NK-92 (cell line): ENCODE results near the gene DAPK2.
"Not testable (repeated sequence)": the region's sequence is repeated elsewhere in the genome, so short reads cannot be mapped to it uniquely, and the experiment has no call there.

ENCODE experiments used
- DNase-seq: peaks from one replicate; lab custom pipeline; 2025; ENCODE audit not compliant: unreplicated experiment; lab: John Stamatoyannopoulos, UW

Gene DAPK2

GRCh38 chr15:63974021-63974420, 72.3 kb downstream of the DAPK2 start:
- DNase-seq: no peak

- no peak for DNase-seq
Observed at GRCh38 chr15:63973212-63974009, 72.9 kb downstream of the DAPK2 start.

- no peak for DNase-seq
Observed at GRCh38 chr15:63972801-63973200, 73.5 kb downstream of the DAPK2 start.

- DNase-seq: no peak
Observed at GRCh38 chr15:63971904-63972303, 74.4 kb downstream of the DAPK2 start.

- no peak for DNase-seq
Observed at GRCh38 chr15:63971427-63971805, 74.9 kb downstream of the DAPK2 start.

GRCh38 chr15:63970621-63971426, 75.5 kb downstream of the DAPK2 start:
- no peak for DNase-seq

GRCh38 chr15:63969652-63970421, 76.4 kb downstream of the DAPK2 start:
- no peak for DNase-seq

GRCh38 chr15:63968700-63969099, 77.6 kb downstream of the DAPK2 start:
- no peak for DNase-seq

- no peak for DNase-seq
Observed at GRCh38 chr15:63968122-63968524, 78.2 kb downstream of the DAPK2 start.

GRCh38 chr15:63967616-63968015, 78.7 kb downstream of the DAPK2 start:
- DNase-seq: no peak

- DNase-seq: not testable (repeated sequence)
Observed at GRCh38 chr15:63962947-63963721, 83.2 kb downstream of the DAPK2 start.

GRCh38 chr15:63953524-63953923, 92.8 kb downstream of the DAPK2 start:
- no peak for DNase-seq

GRCh38 chr15:63950911-63951481, 95.3 kb downstream of the DAPK2 start:
- no peak for DNase-seq

- no peak for DNase-seq
Observed at GRCh38 chr15:63948971-63949370, 97.3 kb downstream of the DAPK2 start.

GRCh38 chr15:63948436-63948835, 97.8 kb downstream of the DAPK2 start:
- DNase-seq: no peak

GRCh38 chr15:63947228-63947627, 99.1 kb downstream of the DAPK2 start:
- DNase-seq: no peak

GRCh38 chr15:63946524-63947065, 99.7 kb downstream of the DAPK2 start:
- DNase-seq: no peak

- DNase-seq: no peak
Observed at GRCh38 chr15:63945838-63946298, 100.4 kb downstream of the DAPK2 start.

GRCh38 chr15:63945007-63945788, 101.1 kb downstream of the DAPK2 start:
- no peak for DNase-seq

- no peak for DNase-seq
Observed at GRCh38 chr15:63944681-63944955, 101.7 kb downstream of the DAPK2 start.
